Neural cell (in vitro differentiated cells): ENCODE data around the gene NAT9. TPM values are rescaled to one million over a fixed set of nuclear protein-coding genes. Genes with fewer than 3 reads are reported as not detected.

Experiments used
- H2AFZ ChIP-seq: fragments of 200-600, 300-800 bp; sonication (generic), shearing (Covaris generic); 2 replicates; pipeline ENCODE4 v1.6.0; 2014; ENCODE audit warnings: low read depth, mild to moderate bottlenecking, antibody characterized with exemption, low read length, moderate library complexity
- H3F3A ChIP-seq: fragments of 200-600 bp; shearing (Covaris generic); 2 replicates; pipeline ENCODE4 v1.6.1; 2016; ENCODE audit warnings: mild to moderate bottlenecking, moderate library complexity, mixed read lengths, antibody characterized with exemption, low read length; ENCODE audit not compliant: insufficient read depth, poor library complexity, severe bottlenecking
- H3K27ac ChIP-seq: fragments of 200-600, 300-800 bp; sonication (generic), shearing (Covaris generic); 2 replicates; pipeline ENCODE4 v1.5.1; 2014; ENCODE audit warnings: mild to moderate bottlenecking, low read length, moderate library complexity
- H3K27me3 ChIP-seq: fragments of 300-800, 200-600 bp; sonication (generic), shearing (Covaris generic); 2 replicates; pipeline ENCODE4 v1.6.0; 2014; ENCODE audit warnings: mild to moderate bottlenecking, low read depth, low read length, moderate library complexity; ENCODE audit not compliant: insufficient read depth
- H3K36me3 ChIP-seq: fragments of 300-800, 200-600 bp; sonication (generic), shearing (Covaris generic); 2 replicates; pipeline ENCODE4 v1.5.1; 2014; ENCODE audit warnings: mild to moderate bottlenecking, antibody characterized with exemption, low read length, moderate library complexity; ENCODE audit not compliant: insufficient read depth
- H3K4me2 ChIP-seq: fragments of 300-800, 200-600 bp; sonication (generic), shearing (Covaris generic); 2 replicates; pipeline ENCODE4 v1.6.0; 2014; ENCODE audit warnings: mild to moderate bottlenecking, low read length
- H3K4me3 ChIP-seq: fragments of 300-800, 200-600 bp; sonication (generic), shearing (Covaris generic); 2 replicates; pipeline ENCODE4 v1.5.1; 2014; ENCODE audit warnings: mild to moderate bottlenecking, low read length, moderate library complexity
- H3K79me2 ChIP-seq: fragments of 200-600 bp; shearing (Covaris generic); replicated peaks from 2 replicates; pipeline ENCODE4 v1.6.0; 2014; ENCODE audit warnings: mild to moderate bottlenecking, low read length, moderate library complexity; ENCODE audit not compliant: insufficient read depth
- H3K9ac ChIP-seq: fragments of 300-800, 200-600 bp; sonication (generic), shearing (Covaris generic); 2 replicates; pipeline ENCODE4 v1.6.1; 2016; ENCODE audit warnings: mild to moderate bottlenecking, low read length, mixed read lengths
- H3K9me2 ChIP-seq: fragments of 200-600 bp; shearing (Covaris generic); 2 replicates; pipeline ENCODE4 v1.6.1; 2016; ENCODE audit warnings: mild to moderate bottlenecking, low read length, mixed read lengths; ENCODE audit not compliant: insufficient read depth
- H3K9me3 ChIP-seq: fragments of 200-600, 300-800 bp; sonication (generic), shearing (Covaris generic); 2 replicates; pipeline ENCODE4 v1.6.1; 2016; ENCODE audit warnings: mild to moderate bottlenecking, mixed run types, low read length, moderate library complexity, mixed read lengths
- H4K20me1 ChIP-seq: fragments of 200-600 bp; shearing (Covaris generic); 2 replicates; pipeline ENCODE4 v1.6.1; 2016; ENCODE audit warnings: mild to moderate bottlenecking, mixed run types; ENCODE audit not compliant: insufficient read depth
- EP300 ChIP-seq: fragments of 450-650 bp; conservative IDR thresholded peaks from 2 replicates; pipeline ENCODE4 v1.6.1; 2014; ENCODE audit warnings: antibody characterized with exemption, mild to moderate bottlenecking, moderate library complexity; ENCODE audit not compliant: poor library complexity, severe bottlenecking
- EZH2 ChIP-seq: fragments of 200-600, 300-800 bp; shearing (Covaris generic), sonication (generic); IDR thresholded peaks from 2 replicates; pipeline ENCODE4 v1.6.1; 2014; ENCODE audit warnings: antibody characterized with exemption, low read length, borderline replicate concordance, mild to moderate bottlenecking; ENCODE audit not compliant: insufficient read depth, poor library complexity, severe bottlenecking
- MXI1 ChIP-seq: fragments of 450-650 bp; conservative IDR thresholded peaks from 2 replicates; pipeline ENCODE4 v1.6.1; 2014; ENCODE audit warnings: antibody characterized with exemption, mild to moderate bottlenecking; ENCODE audit not compliant: poor library complexity, severe bottlenecking
- POLR2AphosphoS5 ChIP-seq: IDR thresholded peaks from 2 replicates; pipeline ENCODE4 v1.6.1; 2012
- RAD21 ChIP-seq: fragments of 450-650 bp; conservative IDR thresholded peaks from 2 replicates; pipeline ENCODE4 v1.6.1; 2014; ENCODE audit warnings: antibody characterized with exemption, mild to moderate bottlenecking, moderate library complexity
- SMC3 ChIP-seq: fragments of 450-650 bp; conservative IDR thresholded peaks from 2 replicates; pipeline ENCODE4 v1.6.1; 2014; ENCODE audit warnings: antibody characterized with exemption, mild to moderate bottlenecking, moderate library complexity; ENCODE audit not compliant: poor library complexity
- TAF1 ChIP-seq: IDR thresholded peaks from 2 replicates; pipeline ENCODE4 v1.6.1; 2012; ENCODE audit warnings: low read depth
- polyA plus RNA-seq: library from polyadenylated mRNA; depleted of rRNA; stranded (reverse); fragments of >200 nt; gene quantifications from 2 replicates; pipeline ENCODE4 v1.2.3, GENCODE V29; 2014
- TF ChIP-seq, protein P1 (sequence below): IDR thresholded peaks from 2 replicates; pipeline ENCODE4 v1.6.1; 2012; ENCODE audit warnings: borderline replicate concordance
- TF ChIP-seq, protein P2 (sequence below): fragments of 450-650 bp; IDR thresholded peaks from 2 replicates; pipeline ENCODE4 v1.5.1; 2014; ENCODE audit warnings: antibody characterized with exemption, mild to moderate bottlenecking, moderate library complexity; ENCODE audit not compliant: poor library complexity, severe bottlenecking

The NAT9 gene
- polyA plus RNA-seq, 1 donor from 2014 or later: 243 TPM

DNA sequence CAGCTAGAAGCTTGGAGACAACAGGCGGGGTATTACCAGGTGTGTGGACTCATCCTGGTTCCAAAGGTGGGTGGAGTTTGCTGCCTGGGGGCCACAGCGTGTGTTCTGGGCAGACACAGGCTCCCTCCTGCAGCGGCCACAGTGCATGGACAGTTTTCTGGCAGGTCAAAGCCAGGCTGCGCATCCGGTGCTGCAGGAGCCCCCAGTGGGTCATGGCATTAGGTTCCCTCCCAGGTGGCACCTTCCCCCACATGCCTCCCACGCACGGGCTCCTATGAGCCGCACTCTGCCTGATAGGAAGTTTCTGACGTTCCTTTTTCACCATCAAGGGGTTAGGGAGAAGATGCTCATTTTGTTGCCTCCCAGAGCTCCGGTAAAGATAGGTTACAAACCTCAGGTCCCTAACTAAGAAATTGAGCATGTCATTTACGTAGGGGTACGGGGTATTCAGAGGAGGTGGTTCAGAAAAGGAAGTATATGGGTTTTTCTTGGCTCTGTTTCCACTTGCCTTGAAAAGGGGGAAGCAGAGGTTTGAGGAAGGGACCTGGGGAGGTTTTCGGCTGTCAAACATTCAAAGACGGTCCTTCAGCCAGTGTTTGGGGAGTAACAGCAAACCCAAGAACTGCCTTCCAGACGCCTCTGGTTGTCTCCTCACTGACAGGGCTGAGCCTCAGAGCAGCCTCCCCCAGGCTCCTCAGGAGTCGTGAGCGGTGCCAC is 32.7 kb upstream of the NAT9 start:
- Histone ChIP-seq H3K27me3 (no peaks in the 10 kb centered on the region), H3F3A (no peaks in the 10 kb centered on the region), H3K36me3 (no peaks in the 10 kb centered on the region), H3K79me2 (no peaks in the 10 kb centered on the region), H3K9me2 (no peaks in the 10 kb centered on the region), H3K27ac (no peak overlapping the region), H3K4me2 (no peak overlapping the region), H3K4me3 (no peak overlapping the region), H2AFZ (no peak overlapping the region), H3K9me3 (no peaks in the 10 kb centered on the region), H4K20me1 (no peaks in the 10 kb centered on the region), H3K9ac (no peak overlapping the region)
- TF ChIP-seq EP300: no peak
- TF ChIP-seq SMC3: no peak
- no peak for TF ChIP-seq EZH2

DNA sequence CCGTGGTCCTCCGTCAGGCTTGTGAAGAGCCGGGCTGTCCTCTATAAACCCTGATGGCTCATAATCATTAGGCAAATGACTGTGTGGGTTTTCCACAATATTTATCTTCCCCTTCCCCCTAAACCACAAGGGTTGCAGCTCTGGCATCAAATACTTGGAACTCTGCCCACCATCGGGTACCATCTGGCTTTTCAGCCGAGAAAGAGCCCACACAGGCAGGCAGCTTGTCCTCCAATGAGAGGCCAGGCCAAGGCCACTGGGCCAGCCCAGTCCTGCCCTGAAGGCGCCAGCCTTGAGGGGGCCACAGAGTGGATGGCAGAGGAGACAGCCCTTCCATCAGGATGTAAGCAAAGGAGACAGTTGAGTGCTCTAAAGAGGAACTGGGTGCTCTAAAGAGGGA is 31.8 kb upstream of the NAT9 start:
- Histone ChIP-seq H3K4me2 (no peak overlapping the region), H3K9me3 (no peaks in the 10 kb centered on the region), H3K36me3 (no peaks in the 10 kb centered on the region), H3K79me2 (no peaks in the 10 kb centered on the region), H3F3A (no peaks in the 10 kb centered on the region), H3K4me3 (no peak overlapping the region), H3K9me2 (no peaks in the 10 kb centered on the region), H3K27me3 (no peaks in the 10 kb centered on the region), H3K9ac (no peak overlapping the region), H4K20me1 (no peaks in the 10 kb centered on the region), H3K27ac (no peak overlapping the region), H2AFZ (no peak overlapping the region)
- TF ChIP-seq SMC3: no peak
- TF ChIP-seq MXI1: no peak
- TF ChIP-seq EZH2: no peak
- TF ChIP-seq EP300: no peak
- TF ChIP-seq TAF1: no peak
- TF ChIP-seq, protein P1, sequence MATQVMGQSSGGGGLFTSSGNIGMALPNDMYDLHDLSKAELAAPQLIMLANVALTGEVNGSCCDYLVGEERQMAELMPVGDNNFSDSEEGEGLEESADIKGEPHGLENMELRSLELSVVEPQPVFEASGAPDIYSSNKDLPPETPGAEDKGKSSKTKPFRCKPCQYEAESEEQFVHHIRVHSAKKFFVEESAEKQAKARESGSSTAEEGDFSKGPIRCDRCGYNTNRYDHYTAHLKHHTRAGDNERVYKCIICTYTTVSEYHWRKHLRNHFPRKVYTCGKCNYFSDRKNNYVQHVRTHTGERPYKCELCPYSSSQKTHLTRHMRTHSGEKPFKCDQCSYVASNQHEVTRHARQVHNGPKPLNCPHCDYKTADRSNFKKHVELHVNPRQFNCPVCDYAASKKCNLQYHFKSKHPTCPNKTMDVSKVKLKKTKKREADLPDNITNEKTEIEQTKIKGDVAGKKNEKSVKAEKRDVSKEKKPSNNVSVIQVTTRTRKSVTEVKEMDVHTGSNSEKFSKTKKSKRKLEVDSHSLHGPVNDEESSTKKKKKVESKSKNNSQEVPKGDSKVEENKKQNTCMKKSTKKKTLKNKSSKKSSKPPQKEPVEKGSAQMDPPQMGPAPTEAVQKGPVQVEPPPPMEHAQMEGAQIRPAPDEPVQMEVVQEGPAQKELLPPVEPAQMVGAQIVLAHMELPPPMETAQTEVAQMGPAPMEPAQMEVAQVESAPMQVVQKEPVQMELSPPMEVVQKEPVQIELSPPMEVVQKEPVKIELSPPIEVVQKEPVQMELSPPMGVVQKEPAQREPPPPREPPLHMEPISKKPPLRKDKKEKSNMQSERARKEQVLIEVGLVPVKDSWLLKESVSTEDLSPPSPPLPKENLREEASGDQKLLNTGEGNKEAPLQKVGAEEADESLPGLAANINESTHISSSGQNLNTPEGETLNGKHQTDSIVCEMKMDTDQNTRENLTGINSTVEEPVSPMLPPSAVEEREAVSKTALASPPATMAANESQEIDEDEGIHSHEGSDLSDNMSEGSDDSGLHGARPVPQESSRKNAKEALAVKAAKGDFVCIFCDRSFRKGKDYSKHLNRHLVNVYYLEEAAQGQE: no peak
- no peak for TF ChIP-seq POLR2AphosphoS5
- TF ChIP-seq RAD21: no peak
- TF ChIP-seq, protein P2, sequence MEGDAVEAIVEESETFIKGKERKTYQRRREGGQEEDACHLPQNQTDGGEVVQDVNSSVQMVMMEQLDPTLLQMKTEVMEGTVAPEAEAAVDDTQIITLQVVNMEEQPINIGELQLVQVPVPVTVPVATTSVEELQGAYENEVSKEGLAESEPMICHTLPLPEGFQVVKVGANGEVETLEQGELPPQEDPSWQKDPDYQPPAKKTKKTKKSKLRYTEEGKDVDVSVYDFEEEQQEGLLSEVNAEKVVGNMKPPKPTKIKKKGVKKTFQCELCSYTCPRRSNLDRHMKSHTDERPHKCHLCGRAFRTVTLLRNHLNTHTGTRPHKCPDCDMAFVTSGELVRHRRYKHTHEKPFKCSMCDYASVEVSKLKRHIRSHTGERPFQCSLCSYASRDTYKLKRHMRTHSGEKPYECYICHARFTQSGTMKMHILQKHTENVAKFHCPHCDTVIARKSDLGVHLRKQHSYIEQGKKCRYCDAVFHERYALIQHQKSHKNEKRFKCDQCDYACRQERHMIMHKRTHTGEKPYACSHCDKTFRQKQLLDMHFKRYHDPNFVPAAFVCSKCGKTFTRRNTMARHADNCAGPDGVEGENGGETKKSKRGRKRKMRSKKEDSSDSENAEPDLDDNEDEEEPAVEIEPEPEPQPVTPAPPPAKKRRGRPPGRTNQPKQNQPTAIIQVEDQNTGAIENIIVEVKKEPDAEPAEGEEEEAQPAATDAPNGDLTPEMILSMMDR: no peak
